Cardiac muscle cell (in vitro differentiated cells and primary cell): ENCODE results near the gene ZNF17. TPM values are rescaled to one million over a fixed set of nuclear protein-coding genes. Genes with fewer than 3 reads are reported as not detected.

Experiments used
- DNase-seq, 2 donors: peaks; one replicate each; pipeline versions ENCODE4 v3.0.0 to v3.0.0-alpha.2; 2010 to 2017; ENCODE audit warnings: low read depth in 1 of 2, low spot score in 1 of 2
- H3K27ac ChIP-seq: fragments of 200-600 bp; sonication (generic); 2 replicates; pipeline ENCODE4 v1.5.1; 2016
- H3K27me3 ChIP-seq: fragments of 200-600 bp; sonication (generic); 2 replicates; pipeline ENCODE4 v1.6.0; 2016; ENCODE audit warnings: control low read depth
- H3K36me3 ChIP-seq: fragments of 200-600 bp; sonication (generic); 2 replicates; pipeline ENCODE4 v1.5.1; 2016; ENCODE audit warnings: control low read depth
- H3K4me1 ChIP-seq: fragments of 200-600 bp; sonication (generic); 2 replicates; pipeline ENCODE4 v1.8.1; 2017; ENCODE audit warnings: low read depth, mild to moderate bottlenecking, mixed run types
- H3K4me3 ChIP-seq: fragments of 200-600 bp; sonication (generic); 2 replicates; pipeline ENCODE4 v1.5.1; 2016; ENCODE audit warnings: mild to moderate bottlenecking
- H3K9me3 ChIP-seq: fragments of 200-600 bp; sonication (generic); 2 replicates; pipeline ENCODE4 v1.5.1; 2017; ENCODE audit warnings: low read depth, mild to moderate bottlenecking, control low read depth
- CTCF ChIP-seq: IDR thresholded peaks from 2 replicates; pipeline ENCODE4 v1.5.1; 2012; ENCODE audit warnings: low read depth, mild to moderate bottlenecking, low read length
- polyA plus RNA-seq: library from polyadenylated mRNA; unstranded; fragments of >200 nt; fragmentation: Nextera tagmentation; extraction: Ambion mirVana; gene quantifications from 2 replicates; pipeline ENCODE4 v1.2.1, GENCODE V29; 2016
- total RNA-seq: library from RNA; depleted of rRNA; stranded (reverse); fragments of >200 nt; gene quantifications from 2 replicates; pipeline ENCODE4 v1.2.3, GENCODE V29; 2016

ZNF17 gene
- total and polyA plus RNA-seq, 2 experiments from 2014 or later, result 4.2 to 5.8 TPM

- H3K4me1 ChIP-seq, result no peaks in the 10 kb centered on the region
- no peak overlapping the region for H3K4me3 ChIP-seq
- TF ChIP-seq CTCF, result peak; percentile 89
- H3K36me3 ChIP-seq, result no peaks in the 10 kb centered on the region
- H3K27ac ChIP-seq, result no peak overlapping the region
- H3K9me3 ChIP-seq, result no peaks in the 10 kb centered on the region
- peak; percentile 69 to 84 for DNase-seq
- H3K27me3 ChIP-seq, result no peaks in the 10 kb centered on the region
Observed at GRCh38 chr19:57406516-57407123, 4.3 kb upstream of the ZNF17 start.

- DNase-seq, result no peak
- no peak for TF ChIP-seq CTCF
- H3K27ac ChIP-seq, result no peak overlapping the region
- H3K4me1 ChIP-seq, result no peaks in the 10 kb centered on the region
- peaks cover 16% of the 10 kb centered on the region for H3K36me3 ChIP-seq
- no peaks in the 10 kb centered on the region for H3K9me3 ChIP-seq
- H3K27me3 ChIP-seq, result no peaks in the 10 kb centered on the region
- H3K4me3 ChIP-seq, result no peak overlapping the region
Observed at GRCh38 chr19:57419439-57419838, 8.5 kb downstream of the ZNF17 start.

DNA sequence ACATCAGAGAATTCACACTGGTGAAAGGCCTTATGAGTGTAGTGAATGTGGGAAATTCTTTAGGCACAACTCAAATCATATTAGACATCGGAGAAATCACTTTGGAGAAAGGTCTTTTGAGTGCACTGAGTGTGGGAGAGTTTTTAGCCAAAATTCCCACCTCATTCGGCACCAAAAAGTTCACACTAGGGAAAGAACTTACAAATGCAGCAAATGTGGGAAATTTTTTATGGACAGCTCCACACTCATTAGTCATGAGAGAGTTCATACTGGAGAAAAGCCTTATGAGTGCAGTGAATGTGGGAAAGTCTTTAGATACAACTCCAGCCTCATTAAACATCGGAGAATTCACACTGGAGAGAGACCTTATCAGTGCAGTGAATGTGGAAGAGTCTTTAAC, 10.1 kb downstream of the ZNF17 start:
- Histone ChIP-seq H3K4me1 (no peaks in the 10 kb centered on the region), H3K27ac (no peak overlapping the region), H3K36me3 (peaks cover 16% of the 10 kb centered on the region), H3K27me3 (no peaks in the 10 kb centered on the region), H3K9me3 (no peaks in the 10 kb centered on the region), H3K4me3 (no peak overlapping the region)
- DNase-seq, result no peak
- TF ChIP-seq CTCF, result no peak

DNA sequence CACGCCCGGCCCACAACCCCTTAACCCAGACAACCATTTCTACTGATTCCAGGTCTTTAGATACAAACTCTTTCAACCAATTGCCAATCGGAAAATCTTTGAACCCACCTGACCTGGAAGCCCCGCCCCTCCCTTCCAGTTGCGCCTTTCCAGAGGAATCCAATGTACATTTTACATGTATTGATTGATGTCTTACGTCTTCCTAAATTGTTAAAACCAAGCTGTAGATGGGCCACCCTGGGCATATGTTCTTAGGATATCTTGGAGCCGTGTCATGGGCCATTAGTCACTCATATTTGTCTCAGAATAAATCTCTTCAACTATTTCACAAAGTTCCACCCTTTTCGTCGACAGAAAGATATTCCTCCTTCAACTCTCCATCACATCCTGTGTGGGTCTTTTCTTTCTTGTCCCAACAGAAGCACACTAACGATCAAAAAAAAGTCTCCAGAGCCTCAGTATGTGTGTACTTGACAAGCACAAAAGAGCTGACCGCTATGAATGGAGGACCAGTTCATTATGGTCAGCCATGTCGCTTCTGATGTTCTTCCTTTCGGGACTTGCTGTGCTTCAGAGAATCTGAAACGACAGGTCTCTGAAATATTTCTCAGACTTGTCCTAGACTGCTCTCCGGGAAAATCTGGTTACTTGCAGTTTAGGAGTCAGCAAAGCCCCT, 23.6 kb downstream of the ZNF17 start:
- Histone ChIP-seq H3K36me3 (no peaks in the 10 kb centered on the region), H3K27ac (no peak overlapping the region), H3K9me3 (no peaks in the 10 kb centered on the region), H3K4me1 (peaks cover 14% of the 10 kb centered on the region), H3K27me3 (no peaks in the 10 kb centered on the region), H3K4me3 (peak overlapping the region; percentile 68)
- DNase-seq, result no peak
- no peak for TF ChIP-seq CTCF

DNA sequence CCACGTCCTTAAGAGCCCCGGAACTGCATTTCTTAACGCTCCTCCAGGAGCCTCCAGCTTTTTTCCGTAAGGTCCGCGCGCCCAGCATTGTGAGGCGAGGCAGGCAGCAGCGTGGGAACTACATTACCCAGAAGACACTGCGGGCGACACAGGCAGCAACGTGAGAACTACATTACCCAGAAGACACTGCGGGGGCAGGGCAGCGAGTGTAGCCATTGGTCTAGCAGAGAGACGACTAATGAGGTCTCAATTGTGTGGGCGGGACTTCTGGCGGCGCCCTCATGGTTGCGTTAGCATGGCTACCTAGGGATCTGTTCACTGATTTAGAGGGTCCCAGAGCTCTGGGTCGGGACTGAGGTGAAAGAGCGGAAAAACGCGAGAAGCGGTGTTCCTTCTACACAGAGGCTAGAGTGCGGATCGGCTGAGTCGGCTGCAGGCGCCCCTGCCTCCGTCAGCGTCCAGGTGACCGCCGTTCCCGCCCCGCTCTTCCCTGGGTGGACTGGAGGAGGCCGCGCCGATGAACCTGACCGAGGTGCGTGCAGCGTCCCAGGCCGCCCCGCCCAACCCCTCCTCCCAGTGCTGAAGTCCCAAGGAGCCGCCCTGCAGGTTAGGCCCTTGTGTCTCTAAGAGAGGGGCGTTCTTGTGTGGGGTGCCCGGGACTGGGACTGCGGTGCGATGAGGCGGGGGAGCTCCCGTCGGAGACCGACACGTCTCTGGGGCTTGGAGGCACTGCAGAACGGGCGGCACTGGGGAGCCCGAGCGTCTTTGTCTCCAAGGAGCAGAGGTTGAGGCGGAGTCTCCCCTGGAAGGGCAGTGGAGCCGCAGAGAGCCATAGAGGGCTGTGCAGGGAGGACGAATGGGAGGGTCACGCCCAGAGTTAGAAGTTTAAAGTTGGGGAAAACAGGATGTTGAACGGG, 24.4 kb downstream of the ZNF17 start, which contains the start of gene ZNF749:
Gene ZNF749 (plus strand): TSS at position 264 of the 917 bp plus-strand sequence. CDS start 254 bp downstream, at position 518.
- Histone ChIP-seq H3K4me3 (peak within 1 kb of the TSS; percentile 68), H3K27ac (peak within 1 kb of the TSS; percentile 47), H3K27me3 (no peaks in the 10 kb centered on the region), H3K4me1 (peaks cover 14% of the 10 kb centered on the region), H3K36me3 (no peaks in the 10 kb centered on the region), H3K9me3 (no peaks in the 10 kb centered on the region)
- TF ChIP-seq CTCF, result no peak
- DNase-seq, result peak; percentile 99
